Glomerular visceral epithelial cell (primary cell): ENCODE measurements around the gene PSMC2.

ENCODE experiments used
- DNase-seq: peaks from one replicate; pipeline ENCODE4 v3.0.0-alpha.2; 2016; ENCODE audit errors: extremely low spot score

PSMC2 gene

GRCh38 chr7:103347507-103348267 is at the start of gene PSMC2:
Gene PSMC2, plus strand, starts transcription at chr7:103347643. Its CDS starts 69 bp downstream, at chr7:103347712.
- DNase-seq: peak; percentile 86

- no peak for DNase-seq
Observed at GRCh38 chr7:103297837-103298179, 49.6 kb upstream of the PSMC2 start.

GRCh38 chr7:103299660-103300059 is 47.8 kb upstream of the PSMC2 start:
- DNase-seq: no peak

GRCh38 chr7:103301441-103301840 is 46.0 kb upstream of the PSMC2 start:
- DNase-seq: no peak

- no peak for DNase-seq
Observed at GRCh38 chr7:103307503-103308231, 39.8 kb upstream of the PSMC2 start.

GRCh38 chr7:103314852-103315251 is 32.6 kb upstream of the PSMC2 start:
- DNase-seq: no peak

- DNase-seq: no peak
Observed at GRCh38 chr7:103316380-103316941, 31.0 kb upstream of the PSMC2 start.

GRCh38 chr7:103317009-103317408 is 30.4 kb upstream of the PSMC2 start:
- DNase-seq: no peak

- no peak for DNase-seq
Observed at GRCh38 chr7:103325744-103326143, 21.7 kb upstream of the PSMC2 start.

- DNase-seq: no peak
Observed at GRCh38 chr7:103336761-103337160, 10.7 kb upstream of the PSMC2 start.

- no peak for DNase-seq
Observed at GRCh38 chr7:103338864-103339263, 8.6 kb upstream of the PSMC2 start.

- no peak for DNase-seq
Observed at GRCh38 chr7:103341466-103341865, 6.0 kb upstream of the PSMC2 start.

GRCh38 chr7:103343332-103343731 is 4.1 kb upstream of the PSMC2 start:
- DNase-seq: no peak

GRCh38 chr7:103343758-103344452 is 3.5 kb upstream of the PSMC2 start:
- peak; percentile 16 for DNase-seq

GRCh38 chr7:103344453-103345149 is 2.8 kb upstream of the PSMC2 start, which contains the start of gene DNAJC2:
Gene DNAJC2, minus strand, starts transcription at chr7:103344767. Its CDS starts 145 bp downstream, at chr7:103344622.
- DNase-seq: peak; percentile 85

- DNase-seq: no peak
Observed at GRCh38 chr7:103346396-103346795, 1.0 kb upstream of the PSMC2 start.

- DNase-seq: no peak
Observed at GRCh38 chr7:103348452-103348851, 1.0 kb downstream of the PSMC2 start.

GRCh38 chr7:103348959-103349358 is 1.5 kb downstream of the PSMC2 start:
- DNase-seq: no peak

- no peak for DNase-seq
Observed at GRCh38 chr7:103349805-103350204, 2.4 kb downstream of the PSMC2 start.

GRCh38 chr7:103369432-103369831 is 22.0 kb downstream of the PSMC2 start:
- no peak for DNase-seq

GRCh38 chr7:103373866-103374643 is 26.6 kb downstream of the PSMC2 start:
- no peak for DNase-seq
